Superior temporal gyrus (tissue), 1 donor: Measurements from ENCODE around the gene ODR4.
A peak's percentile ranks its signal among the peaks of the same experiment; 100 is the strongest.
"Not testable (repeated sequence)": the region's sequence is repeated elsewhere in the genome, so short reads cannot be mapped to it uniquely, and the experiment has no call there.

ENCODE experiments used
- DNase-seq: peaks from one replicate; pipeline ENCODE4 v3.0.0-alpha.2; 2016; ENCODE audit errors: extremely low spot score

The ODR4 gene

DNA sequence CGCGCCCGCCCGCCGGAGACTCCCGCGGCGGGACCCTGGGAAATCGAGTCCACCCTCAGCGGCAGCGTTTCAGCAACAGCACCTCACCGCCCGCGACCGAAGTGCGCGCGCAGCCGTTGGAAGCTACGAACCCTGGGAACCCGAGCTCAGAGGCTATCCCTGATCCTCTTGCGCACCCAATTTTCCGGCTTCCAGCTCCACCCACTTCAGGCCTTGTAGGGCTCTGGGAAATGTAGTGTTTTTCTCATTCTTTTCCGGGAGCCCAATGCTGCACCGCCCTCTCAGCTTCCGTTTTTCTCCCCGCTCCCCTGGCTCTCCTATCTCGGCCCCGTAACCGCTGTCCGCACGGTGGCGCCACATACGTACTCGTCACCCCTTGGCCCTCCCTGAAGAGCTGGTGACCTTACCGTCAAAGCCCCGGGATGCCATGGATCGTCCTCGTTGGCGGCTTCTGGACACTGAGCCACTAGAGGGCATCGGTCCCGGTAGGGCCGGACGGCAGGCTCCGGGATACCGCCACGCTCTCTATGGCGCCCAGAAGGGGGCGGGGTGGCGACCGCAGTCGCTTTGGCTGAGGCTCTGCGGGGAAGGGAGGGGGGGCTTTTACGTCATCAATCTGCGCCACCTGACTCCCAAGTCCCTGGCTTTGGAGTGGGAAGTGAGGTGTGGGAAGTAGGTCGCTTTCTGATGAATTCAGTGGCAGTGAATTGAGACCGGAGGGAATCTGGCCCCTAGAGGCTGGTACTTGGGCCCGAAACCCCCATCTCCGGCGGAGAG, at the start of gene ODR4, which contains the start of gene TPR:
Gene ODR4 (plus strand): TSS at position 687 of the 777 bp plus-strand sequence. CDS start 3,948 bp downstream, outside the sequence.
Gene TPR (minus strand): TSS at position 102 of the 777 bp plus-strand sequence. CDS start 225 bp downstream, outside the sequence.
- peak; percentile 99 for DNase-seq

DNA sequence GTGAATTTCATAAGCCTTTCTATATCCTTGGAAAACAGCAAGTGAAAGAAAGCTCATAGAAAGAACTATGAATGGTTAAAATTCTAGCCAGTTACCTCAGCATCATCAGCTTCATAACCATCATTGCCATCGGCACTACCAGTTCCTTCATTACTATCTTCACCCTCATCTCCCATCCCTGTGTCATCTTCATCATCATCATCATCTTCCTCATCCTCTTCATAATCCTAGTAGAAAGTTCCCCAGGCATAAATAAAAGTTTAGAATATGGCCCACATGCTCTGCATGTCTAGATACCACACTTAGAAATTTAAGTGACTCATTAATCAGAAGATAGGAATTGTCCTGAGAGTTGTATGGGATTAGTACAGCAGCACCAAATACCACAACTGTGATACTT, 49.6 kb upstream of the ODR4 start:
- DNase-seq = no peak

DNA sequence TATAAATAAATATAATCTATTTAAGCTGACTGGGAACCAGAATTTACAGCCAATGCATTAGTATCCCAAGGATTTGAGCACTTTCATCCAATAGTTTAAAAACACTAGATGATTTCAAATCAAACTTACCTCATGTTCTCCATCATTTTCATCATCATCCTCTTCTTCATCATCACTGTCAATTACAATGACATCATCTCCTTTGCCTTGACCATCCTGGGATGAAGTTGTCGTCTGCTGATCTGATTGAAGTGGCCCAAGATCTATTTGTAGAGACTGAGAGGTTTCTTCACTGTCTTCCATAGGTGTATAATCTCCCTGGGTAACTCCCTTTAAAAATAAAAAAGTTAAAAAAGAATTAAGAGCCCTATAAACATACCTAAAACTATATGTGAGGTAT, 48.3 kb upstream of the ODR4 start:
- no peak for DNase-seq

DNA sequence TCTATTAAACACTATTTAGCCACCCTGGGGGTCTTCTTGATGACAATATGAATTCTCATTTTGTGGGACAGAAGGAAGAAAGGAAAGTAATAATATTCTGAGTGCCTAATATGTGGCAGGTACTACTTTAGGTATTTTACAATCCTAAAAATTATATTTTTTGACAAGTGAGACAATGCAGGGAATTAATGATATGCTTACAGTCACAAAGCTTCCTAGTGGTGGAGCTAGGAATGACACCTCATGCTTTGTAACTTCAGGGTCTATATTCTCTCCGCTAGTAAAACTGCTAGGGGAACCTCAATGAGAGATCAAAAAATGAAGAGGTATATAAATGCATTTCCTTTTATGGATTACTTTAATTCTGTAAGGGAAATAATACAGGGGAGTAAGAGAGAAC, 44.9 kb upstream of the ODR4 start:
- no peak for DNase-seq

DNA sequence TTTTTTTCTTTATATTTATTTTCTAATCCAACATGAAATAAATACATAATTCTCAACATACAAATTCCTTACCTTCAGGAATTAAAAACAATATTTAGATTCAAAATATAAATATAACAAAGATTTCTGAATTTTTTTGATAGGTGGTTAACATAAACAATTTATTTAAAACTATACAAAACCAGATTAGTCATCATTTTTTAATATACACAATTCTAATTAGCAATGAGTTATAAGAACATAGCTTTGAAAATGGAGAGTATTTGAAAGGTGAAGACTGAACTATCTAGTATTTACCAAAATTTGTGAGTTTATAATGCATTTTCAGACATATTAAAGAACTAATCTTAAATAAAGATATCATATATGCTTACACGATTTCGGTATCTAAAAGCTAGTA, 38.1 kb upstream of the ODR4 start:
- DNase-seq = no peak

DNA sequence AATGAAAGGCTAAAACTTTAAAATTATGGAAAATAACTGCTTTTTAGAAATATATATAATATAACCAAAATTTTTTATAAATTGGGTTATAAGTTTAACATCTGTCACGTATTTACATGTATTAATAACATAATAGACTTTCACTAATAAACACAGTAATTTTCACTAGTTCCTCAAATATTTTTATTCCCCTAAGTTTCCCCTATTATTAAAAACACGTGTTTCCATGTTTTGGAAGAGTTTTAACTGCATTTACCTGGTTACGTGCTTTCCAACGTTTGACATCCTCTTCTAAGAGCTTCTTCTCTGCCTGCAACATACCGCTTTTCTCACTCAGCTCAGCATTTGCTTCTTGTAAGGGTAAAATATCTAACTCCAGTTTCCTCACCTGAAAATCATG, 34.9 kb upstream of the ODR4 start:
- no peak for DNase-seq

DNA sequence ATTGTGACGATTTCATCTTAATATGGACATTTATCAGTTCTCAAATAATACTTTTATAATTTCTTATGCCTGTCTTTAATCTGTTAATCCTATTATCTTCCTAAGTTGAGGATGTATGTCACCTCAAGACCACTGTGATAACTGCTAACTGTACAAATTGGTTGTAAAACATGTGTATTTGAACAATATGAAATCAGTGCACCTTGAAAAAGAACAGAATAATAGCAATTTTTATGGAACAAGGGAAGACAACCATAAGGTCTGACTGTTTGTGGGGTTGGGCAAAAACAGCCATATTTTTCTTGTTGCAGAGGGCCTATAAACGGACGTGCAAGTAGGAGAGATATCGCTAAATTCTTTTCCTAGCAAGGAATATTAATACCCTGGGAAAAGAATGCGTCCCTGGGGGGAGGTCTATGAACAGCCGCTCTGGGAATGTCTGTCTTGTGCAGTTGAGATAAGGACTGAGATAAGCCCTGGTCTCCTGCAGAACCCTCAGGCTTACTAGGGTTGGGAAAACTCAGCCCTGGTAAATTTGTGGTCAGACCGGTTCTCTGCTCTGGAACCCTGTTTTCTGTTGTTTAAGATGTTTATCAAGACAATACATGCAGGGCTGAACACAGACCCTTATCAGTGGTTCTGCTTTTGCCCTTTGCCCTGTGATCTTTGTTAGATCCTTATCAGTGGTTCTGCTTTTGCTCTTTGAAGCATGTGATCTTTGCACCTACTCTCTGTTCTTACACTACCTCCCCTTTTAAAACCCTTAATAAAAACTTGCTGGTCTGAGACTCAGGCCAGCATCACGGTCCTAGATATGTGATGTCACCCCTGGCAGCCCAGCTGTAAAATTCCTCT, 27.6 kb upstream of the ODR4 start:
- DNase-seq = not testable (repeated sequence)

DNA sequence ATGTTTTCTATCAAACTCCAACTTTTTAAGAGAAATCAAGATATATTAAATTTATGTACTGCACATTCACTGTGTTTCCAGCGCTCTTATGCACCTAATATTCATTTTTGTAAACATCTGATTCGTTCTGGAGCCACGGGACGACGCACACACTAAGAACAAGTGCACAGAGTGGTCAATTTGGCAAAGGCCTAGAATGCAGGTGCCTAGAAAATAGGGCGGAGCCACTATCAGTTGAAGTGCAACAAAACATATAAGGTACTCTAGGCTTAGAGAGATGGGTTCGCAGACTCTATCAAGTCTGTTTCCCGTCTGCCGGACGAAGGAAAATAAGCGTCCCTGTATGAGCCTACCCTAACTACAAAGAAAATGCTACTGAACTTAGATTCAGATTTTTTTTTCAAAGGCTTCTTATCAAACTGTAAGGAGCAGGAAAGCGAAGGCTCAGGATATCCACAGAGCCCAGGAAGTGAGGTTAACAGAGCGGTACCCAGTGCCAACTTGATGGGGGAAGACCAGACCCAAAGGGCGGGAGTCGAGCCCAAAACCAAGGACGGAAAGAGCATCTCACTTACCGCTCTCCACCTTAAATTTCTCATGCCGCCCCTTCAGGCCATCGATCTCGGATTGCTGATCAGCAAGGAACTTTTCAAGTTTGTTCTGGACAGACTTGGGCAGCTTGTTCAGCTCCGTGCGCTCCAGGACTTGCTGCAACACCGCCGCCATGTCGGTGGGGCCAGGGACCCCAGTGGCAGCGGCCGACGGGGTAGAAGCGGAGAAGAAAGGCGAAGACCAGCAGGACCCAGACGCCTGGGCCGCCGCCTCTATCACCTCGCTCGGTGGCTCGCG, 1.1 kb upstream of the ODR4 start:
- DNase-seq = no peak

DNA sequence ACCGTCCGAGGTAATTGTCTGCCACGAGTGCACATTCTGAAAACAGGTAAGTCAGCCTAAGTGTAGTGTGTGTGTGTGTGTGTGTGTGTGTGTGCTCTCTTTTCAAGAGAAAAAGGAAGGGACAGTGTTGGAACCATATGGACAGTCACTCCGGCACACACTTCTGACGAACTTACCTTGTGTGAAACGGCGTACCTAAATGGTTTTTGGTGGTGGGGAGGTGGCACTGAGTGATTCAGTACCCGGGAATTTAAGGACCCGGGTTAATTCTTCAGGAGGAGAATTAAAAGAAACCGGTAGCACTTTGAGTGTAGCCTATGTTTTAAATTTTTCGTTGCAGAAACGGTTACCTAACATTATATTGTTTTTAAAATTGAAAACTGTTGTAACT, 286 bp downstream of the ODR4 start:
- DNase-seq = no peak

DNA sequence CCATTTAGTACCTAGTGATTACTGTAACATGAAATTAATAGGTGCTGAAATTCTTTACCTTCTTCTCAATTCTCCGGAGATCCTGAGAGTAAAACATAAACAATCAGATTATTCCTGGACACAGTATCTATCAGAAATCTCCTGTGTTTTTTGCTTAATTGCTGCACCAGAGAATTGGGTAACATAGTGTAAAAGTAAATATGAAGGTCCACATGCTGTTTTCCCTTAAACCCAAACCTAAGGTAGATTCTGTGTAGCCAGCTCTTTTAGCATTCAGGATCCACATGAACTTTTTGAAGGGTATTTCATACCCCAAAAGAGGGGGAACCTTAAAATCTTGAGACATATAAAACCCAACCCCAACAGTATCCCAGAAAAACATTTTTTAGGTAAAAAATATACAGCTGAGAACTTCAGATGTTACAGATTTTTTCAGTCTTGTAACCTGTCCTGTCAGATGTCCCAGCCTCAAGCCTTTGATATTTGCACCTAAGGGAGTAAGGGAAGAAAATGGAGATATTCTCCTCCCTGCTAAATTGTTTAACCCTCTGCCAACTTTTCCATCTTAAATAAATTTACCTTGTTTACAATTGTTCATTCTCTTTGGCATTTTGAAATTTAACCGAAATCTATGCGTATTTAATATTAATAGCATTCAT, 11.2 kb downstream of the ODR4 start:
- no peak for DNase-seq

DNA sequence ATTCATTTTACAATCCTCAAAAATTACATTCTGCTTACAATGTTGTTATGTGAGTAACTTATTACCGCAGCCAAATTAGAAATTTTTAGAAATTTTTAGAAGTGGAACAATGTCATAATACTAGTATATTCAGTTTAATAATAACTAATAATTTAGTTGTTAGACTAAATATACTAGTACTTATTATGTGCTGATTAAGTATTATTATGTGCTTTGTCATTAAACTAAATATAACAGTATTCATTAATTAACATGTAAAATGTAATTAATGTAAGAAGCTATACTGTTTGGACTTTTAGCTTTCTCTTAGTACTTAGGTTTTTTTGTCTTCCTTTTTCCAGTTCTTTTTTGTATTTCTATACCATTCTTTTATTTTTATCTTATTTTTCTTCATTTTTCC, 15.3 kb downstream of the ODR4 start:
- no peak for DNase-seq

DNA sequence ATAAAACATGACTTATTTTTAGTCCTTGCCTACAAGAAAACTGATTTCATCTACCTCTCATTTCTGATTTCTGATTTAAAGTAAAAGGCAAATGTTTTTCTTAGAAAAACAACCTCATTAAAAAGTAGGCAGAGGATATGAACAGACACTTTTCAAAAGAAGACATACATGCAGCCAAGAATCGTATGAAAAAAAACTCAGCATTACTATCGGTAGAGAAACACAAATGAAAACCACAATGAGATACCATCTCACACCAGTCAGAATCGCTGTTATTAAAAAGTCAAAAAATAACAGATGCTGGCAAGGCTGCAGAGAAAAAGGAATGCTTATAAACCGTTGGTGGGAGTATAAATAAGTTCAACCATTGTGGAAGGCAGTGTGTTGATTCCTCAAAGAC, 16.2 kb downstream of the ODR4 start:
- DNase-seq = no peak

DNA sequence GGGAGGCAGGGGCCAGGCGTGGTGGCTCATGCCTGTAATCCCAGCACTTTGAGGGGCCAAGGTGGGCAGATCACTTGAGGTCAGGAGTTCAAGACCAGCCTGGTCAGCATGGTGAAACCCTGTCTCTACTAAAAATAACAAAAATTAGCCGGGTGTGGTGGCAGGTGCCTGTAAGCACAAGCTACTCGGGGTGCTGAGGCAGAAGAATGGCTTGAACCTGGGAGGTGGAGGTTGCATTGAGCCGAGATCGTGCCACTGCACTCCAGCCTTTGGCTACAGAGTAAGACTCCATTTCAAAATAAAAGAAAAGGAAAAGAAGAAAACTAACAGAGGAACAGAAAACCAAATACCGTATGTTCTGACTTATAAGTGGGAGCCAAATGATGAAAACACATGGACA, 17.1 kb downstream of the ODR4 start:
- DNase-seq = not testable (repeated sequence)

DNA sequence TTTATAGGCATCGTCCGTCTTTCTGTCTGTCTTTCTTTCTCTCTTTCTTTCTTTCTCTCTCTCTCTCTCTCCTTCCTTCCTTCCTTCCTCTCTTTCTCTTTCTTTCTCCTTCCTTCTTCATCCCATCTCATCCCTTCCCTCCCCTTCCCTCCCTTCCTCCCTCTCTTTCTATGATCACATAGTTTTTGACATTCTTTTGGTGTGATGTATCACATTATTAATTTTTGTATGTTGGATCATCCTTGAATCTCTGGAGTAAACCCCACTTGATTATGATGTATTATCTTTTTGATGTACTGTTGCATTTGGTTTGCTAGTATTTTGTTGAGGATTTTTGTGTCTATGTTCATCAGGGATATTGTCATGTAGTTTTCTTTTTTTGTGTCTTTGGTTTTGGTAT, 25.8 kb downstream of the ODR4 start:
- not testable (repeated sequence) for DNase-seq

DNA sequence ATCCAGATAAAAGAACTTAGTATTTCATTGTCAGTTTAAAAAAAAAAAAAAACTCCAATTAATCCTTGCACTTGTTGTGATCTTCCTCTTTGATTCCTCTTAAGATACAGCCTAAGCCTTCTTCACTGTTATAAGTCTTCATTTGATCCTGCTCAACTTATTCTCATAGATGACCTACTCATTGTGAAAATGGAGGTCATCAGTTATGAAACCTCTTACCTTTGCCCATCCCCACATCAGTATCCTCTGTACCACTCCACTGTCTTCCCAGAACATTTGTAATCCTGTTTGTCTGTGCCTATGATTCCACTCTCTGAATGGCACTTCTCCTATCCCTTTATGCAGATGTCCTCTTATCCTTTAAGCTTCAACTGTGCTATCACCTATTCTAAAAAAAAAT, 28.0 kb downstream of the ODR4 start:
- no peak for DNase-seq

DNA sequence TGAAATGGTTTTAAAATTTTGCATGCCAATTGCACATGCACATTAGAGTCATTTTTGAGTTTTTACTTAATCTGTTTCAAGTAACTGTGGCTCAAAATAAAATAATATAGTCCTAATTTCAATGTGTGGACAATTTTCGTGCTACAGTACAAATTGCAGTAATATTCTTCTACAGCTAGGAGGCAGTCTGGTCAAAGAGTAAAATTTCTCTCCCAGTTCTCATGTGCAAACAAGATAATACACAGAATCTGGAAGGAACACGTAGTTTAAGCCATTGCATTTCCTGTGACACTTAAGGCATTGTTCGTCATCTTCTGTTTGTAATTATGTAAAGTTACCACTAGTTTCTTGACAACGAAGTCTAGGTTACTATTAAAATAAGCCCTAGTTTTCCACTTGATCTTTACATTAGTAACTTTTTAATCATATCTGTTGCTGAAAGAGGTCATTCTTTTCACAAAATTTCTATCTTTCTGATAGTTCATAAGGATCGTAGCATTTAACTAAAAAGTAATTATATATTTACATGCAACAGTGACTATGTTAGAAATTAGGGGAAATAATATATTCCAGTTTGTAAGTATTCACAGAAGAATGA, 28.9 kb downstream of the ODR4 start:
- DNase-seq = peak; percentile 74

DNA sequence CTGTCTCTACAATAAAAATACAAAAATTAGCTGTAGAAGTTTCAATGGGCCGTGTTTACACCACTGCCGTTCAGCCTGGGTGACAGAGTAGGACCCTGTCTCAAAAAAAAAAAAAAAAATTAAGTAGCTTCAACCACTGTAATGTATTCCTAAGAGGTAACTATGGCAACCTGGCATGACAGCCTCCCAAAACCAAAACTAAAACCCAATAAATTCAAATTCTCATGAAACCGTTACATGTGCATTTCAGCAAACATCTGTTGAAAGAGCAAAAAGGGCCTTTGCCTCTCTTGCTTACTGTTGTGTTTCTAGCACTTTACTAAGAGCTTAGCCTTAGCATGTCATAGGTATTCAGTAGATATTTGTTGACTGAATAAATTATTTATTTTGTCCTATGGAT, 33.5 kb downstream of the ODR4 start:
- DNase-seq = no peak

DNA sequence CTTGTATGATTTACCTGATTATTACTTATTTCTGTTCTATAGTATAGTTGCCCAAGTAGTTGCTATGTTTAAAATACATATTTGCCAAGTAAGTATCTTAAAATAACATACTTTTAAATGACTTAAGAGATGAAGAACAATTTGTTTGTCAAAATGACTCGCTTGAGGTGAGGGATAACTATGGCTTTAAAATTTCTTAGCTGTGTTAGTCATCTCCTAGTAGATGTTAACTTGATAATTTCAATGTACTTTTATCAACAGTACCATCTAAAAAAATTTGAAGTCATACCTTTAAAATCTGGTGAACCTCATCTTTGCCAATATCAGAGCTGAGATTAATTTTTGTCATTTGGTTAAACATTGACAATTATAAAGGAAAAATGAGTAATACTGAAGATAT, 37.7 kb downstream of the ODR4 start:
- DNase-seq = no peak

DNA sequence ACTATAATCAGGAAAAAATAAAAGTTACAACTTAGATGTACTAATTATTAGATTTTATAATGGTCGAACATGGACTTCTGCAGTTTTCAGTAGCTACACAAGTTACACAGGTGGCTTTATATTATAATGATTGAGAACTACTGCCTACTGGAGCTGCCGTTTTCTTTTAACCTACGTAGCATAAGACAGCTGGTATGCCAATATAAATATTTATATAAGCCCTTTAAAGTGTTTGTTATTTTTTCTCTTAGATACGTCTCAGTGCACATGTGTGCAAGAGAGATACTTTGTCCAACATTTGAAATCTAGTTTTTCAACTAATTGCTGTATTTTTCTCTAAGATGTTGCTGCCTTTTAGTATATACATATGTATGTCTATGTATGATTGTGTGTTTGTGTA, 42.9 kb downstream of the ODR4 start:
- DNase-seq = no peak

DNA sequence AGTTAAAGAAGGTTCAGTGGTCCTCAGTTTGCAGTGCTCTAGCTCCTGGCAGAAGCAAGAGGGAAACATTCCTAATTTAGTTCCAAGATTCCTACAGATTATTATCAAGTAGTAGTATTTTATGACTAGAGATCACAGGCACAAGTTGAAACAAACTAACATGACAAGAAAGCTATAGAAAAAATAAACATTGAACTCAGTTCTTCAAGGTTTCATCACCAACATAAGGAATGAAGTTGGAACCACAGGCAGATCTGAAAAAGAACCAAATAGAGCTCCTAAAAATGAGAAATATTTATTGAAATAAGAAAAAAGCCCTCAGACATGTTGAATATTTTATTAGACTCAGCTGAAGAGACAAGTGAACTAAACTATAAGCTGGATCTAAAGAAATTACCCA, 44.7 kb downstream of the ODR4 start:
- DNase-seq = no peak

DNA sequence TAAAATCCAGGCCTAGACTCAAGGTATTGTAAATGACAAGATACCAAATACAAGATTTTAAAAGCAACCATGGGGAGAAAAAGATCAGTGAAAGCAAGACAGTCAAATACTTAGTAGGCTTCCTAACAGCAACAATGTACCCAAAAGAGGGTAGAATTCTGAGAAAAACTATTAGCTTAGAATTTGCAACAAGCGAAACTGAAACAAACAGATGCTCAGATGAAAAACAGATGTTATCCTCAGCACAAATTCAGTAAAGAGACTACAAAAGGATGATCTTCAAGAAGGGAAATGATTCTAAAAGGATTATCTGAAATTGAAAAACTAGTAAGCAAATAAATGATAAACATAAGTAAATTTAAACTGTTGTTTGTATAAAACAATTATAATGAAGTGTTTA, 45.3 kb downstream of the ODR4 start:
- DNase-seq = no peak
